ENCODE results near the gene ERVV-1. TPM values are rescaled to one million over a fixed set of nuclear protein-coding genes. Genes with fewer than 3 reads are reported as not detected.

The ERVV-1 gene
- polyA plus RNA-seq, 1 of the 3 experiments (the other 2 are of a cell fraction), result not detected

GRCh38 chr19:53012006-53012405 is 1.7 kb upstream of the ERVV-1 start:
- WGBS (ENCODE audit: low lambda C conversion rate), result 32% methylated on average over 6 of the region's 6 CpGs
- TF ChIP-seq FOXM1 (IDR thresholded peaks at IDR 0.05; ENCODE audit: low read depth), result no peak
- no peak for TF ChIP-seq USF2 (IDR thresholded peaks at IDR 0.05; ENCODE audit: borderline replicate concordance, low read depth, low read length)
- no peak for TF ChIP-seq SMC3 (IDR thresholded peaks at IDR 0.05; ENCODE audit: low read depth, low read length)
- no peak for TF ChIP-seq ZBTB33 (IDR thresholded peaks at IDR 0.05; ENCODE audit: borderline replicate concordance, low read depth)
- no peak for TF ChIP-seq NFIC (IDR thresholded peaks at IDR 0.05; ENCODE audit: borderline replicate concordance)
- no peak for TF ChIP-seq CTCF (IDR thresholded peaks at IDR 0.05)
- no peak for TF ChIP-seq RAD21 (IDR thresholded peaks at IDR 0.05; ENCODE audit: low read length)
- no peak for TF ChIP-seq USF1 (IDR thresholded peaks at IDR 0.05; ENCODE audit: borderline replicate concordance, low read depth)
- no peak for TF ChIP-seq NRF1 (IDR thresholded peaks at IDR 0.05; ENCODE audit: low read depth, low read length)
- TF ChIP-seq IRF3 (IDR thresholded peaks at IDR 0.05; ENCODE audit: low read depth, low read length), result no peak
- TF ChIP-seq FOXJ3 (CRISPR knock-in tag; IDR thresholded peaks at IDR 0.05), result no peak
- no peak for TF ChIP-seq REST (IDR thresholded peaks at IDR 0.05; ENCODE audit: low read depth, low read length)
- TF ChIP-seq EP300 (IDR thresholded peaks at IDR 0.05; ENCODE audit: borderline replicate concordance in 1 of 2, low read depth in 1 of 2, low read length in 1 of 2), result no peak
- H3K27me3 ChIP-seq (ENCODE audit: insufficient read depth), result no peaks in the 10 kb centered on the region
- H3K9ac ChIP-seq, result no peak overlapping the region
- POLR2A ChIA-PET, result interaction anchor here (0.6 kb wide), 1 partner anchor 278 kb away, joined by 3 read pairs; no protein-coding TSS in a partner anchor
- no peak overlapping the region for H3K4me3 ChIP-seq (ENCODE audit: low read depth in 2 of 2, low read length in 1 of 2)
- H4K20me1 ChIP-seq (ENCODE audit: insufficient read depth), result no peaks in the 10 kb centered on the region
- no peaks in the 10 kb centered on the region for H3K36me3 ChIP-seq (replicated peaks in 1 of 2; ENCODE audit: control insufficient read depth in 1 of 2, insufficient read depth in 2 of 2, low read length in 1 of 2)
- peaks cover 0 to 3% of the 10 kb centered on the region in 2 experiments; a peak in 1 of 4 replicates for H3K4me1 ChIP-seq (ENCODE audit: control insufficient read depth in 1 of 2, insufficient read depth in 2 of 2, low read depth in 1 of 2, low read length in 1 of 2)
- H3K27ac ChIP-seq (ENCODE audit: low read depth in 2 of 2, low read length in 1 of 2), result no peak overlapping the region
- no peaks in the 10 kb centered on the region for H3K9me2 ChIP-seq
- CTCF ChIA-PET, result interaction anchor here (1.3 kb wide), 1 partner anchor 18 kb away, joined by 4 read pairs; no protein-coding TSS in a partner anchor
- no peak overlapping the region for H2AFZ ChIP-seq (ENCODE audit: low read depth)
- no peaks in the 10 kb centered on the region for H3K79me2 ChIP-seq (ENCODE audit: insufficient read depth)
- H3K9me3 ChIP-seq, result no peaks in the 10 kb centered on the region
- DNase-seq, result no peak
- H3F3A ChIP-seq (replicated peaks; ENCODE audit: insufficient read depth), result no peaks in the 10 kb centered on the region
- no peak overlapping the region for H3K4me2 ChIP-seq

Data from SK-N-SH (cell line).